B cell (primary cell): ENCODE data around the gene ATP9A.

Experiments used
- EZH2 ChIP-seq: IDR thresholded peaks from 2 replicates; pipeline ENCODE4 v1.6.1; 2012; ENCODE audit warnings: borderline replicate concordance, low read depth, mild to moderate bottlenecking, moderate library complexity, low read length; ENCODE audit not compliant: insufficient read depth, poor library complexity, severe bottlenecking
- TF ChIP-seq, protein P1 (sequence below): fragments of 200-600 bp; IDR thresholded peaks from one replicate; pipeline ENCODE4 v1.8.0; 2022; ENCODE audit warnings: antibody characterized with exemption, mild to moderate bottlenecking

DNA sequence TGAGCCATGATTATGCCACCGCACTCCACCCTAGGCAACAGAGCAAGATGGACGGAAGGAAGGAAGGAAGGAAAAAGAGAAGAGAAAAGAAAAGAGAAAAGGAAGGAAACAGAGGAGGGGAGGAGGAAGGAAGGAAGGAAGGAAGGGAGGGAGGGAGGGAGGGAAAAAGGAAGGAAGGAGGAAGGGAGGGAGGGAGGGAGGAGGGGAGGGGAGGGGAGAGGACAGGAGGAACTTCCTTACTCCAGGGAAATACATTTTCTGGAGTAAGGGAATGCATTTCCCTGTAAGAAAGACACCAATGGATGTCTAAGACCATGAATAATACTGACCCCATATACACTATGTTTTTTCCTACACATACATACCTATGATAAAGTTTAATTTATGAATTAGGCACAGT lies 132.5 kb downstream of the ATP9A start:
- TF ChIP-seq EZH2: no peak
- TF ChIP-seq, protein P1, sequence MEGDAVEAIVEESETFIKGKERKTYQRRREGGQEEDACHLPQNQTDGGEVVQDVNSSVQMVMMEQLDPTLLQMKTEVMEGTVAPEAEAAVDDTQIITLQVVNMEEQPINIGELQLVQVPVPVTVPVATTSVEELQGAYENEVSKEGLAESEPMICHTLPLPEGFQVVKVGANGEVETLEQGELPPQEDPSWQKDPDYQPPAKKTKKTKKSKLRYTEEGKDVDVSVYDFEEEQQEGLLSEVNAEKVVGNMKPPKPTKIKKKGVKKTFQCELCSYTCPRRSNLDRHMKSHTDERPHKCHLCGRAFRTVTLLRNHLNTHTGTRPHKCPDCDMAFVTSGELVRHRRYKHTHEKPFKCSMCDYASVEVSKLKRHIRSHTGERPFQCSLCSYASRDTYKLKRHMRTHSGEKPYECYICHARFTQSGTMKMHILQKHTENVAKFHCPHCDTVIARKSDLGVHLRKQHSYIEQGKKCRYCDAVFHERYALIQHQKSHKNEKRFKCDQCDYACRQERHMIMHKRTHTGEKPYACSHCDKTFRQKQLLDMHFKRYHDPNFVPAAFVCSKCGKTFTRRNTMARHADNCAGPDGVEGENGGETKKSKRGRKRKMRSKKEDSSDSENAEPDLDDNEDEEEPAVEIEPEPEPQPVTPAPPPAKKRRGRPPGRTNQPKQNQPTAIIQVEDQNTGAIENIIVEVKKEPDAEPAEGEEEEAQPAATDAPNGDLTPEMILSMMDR: no peak
